Esophagus squamous epithelium (tissue), 5 donors: ENCODE results near the gene NCF2. TPM values are rescaled to one million over a fixed set of nuclear protein-coding genes. Genes with fewer than 3 reads are reported as not detected.
A peak's percentile ranks its signal among the peaks of the same experiment; 100 is the strongest.

Experiments
- DNase-seq: peaks from one replicate; lab custom pipeline; 2025; lab: John Stamatoyannopoulos, UW
- H3K27ac ChIP-seq, 4 donors: fragments of 200-600 bp; sonication (generic); one replicate each; pipeline ENCODE4 v1.5.1; 2016 to 2019; ENCODE audit warnings: mild to moderate bottlenecking in 1 of 4
- H3K27me3 ChIP-seq, 4 donors: fragments of 200-600 bp; sonication (generic); 1 replicate in 3 of 4; 2 replicates in 1 of 4; pipeline versions ENCODE4 v1.5.1 to v1.6.0; 2017 to 2021; ENCODE audit warnings: antibody characterized with exemption in 1 of 4
- H3K36me3 ChIP-seq, 3 donors: fragments of 200-600 bp; sonication (generic); one replicate each; pipeline ENCODE4 v1.5.1; 2016 to 2019
- H3K4me1 ChIP-seq, 3 donors: fragments of 200-600 bp; sonication (generic); one replicate each; pipeline ENCODE4 v1.5.1; 2017 to 2019
- H3K4me3 ChIP-seq, 4 donors: fragments of 200-600 bp; sonication (generic); 1 replicate in 3 of 4; 2 replicates in 1 of 4; pipeline ENCODE4 v1.5.1; 2016 to 2019; ENCODE audit warnings: mild to moderate bottlenecking in 2 of 4, moderate library complexity in 1 of 4
- H3K9me3 ChIP-seq, 3 donors: fragments of 200-600 bp; sonication (generic); one replicate each; pipeline ENCODE4 v1.5.1; 2016 to 2019
- CTCF ChIP-seq, 6 experiments: fragments of 450-650 bp in 4 of 6; fragments of 200-600 bp in 2 of 6; sonication (generic) in 2 of 6; IDR thresholded peaks; one replicate each; pipeline ENCODE4 v1.5.1; 2016 to 2019; ENCODE audit warnings: antibody characterized with exemption in 6 of 6, mild to moderate bottlenecking in 4 of 6, moderate library complexity in 4 of 6
- POLR2A ChIP-seq, 4 donors: fragments of 450-650 bp; IDR thresholded peaks; one replicate each; pipeline ENCODE4 v1.6.1; 2017; ENCODE audit warnings: antibody characterized with exemption in 4 of 4, mild to moderate bottlenecking in 4 of 4, moderate library complexity in 3 of 4
- WGBS, 2 donors: methylation state at CpG; one replicate each; pipeline ENCODE4 v1.1.5; 2018; 5-methylcytosine and 5-hydroxymethylcytosine counted together
- intact Hi-C: fragments of 100-400 bp; cut with DNase I; formaldehyde crosslinking; loops from one replicate; pipeline ENCODE4 v1.15.0; 2022
- total RNA-seq, 4 donors: library from RNA; depleted of rRNA; stranded (reverse); fragments of >200 nt; gene quantifications; one replicate each; pipeline ENCODE4 v1.1.0, GENCODE V29; 2016
- donor health status: DM: yes; HTN: yes; CAD: no.

NCF2 gene
- total RNA-seq, 4 donors from 2014 or later, result 8.1 to 23.1 (median 14.3) TPM

- no peak overlapping the region for H3K4me3 ChIP-seq
- peaks cover 6 to 34% (median 9%) of the 10 kb centered on the region in 3 donors for H3K4me1 ChIP-seq
- H3K9me3 ChIP-seq, result no peaks in the 10 kb centered on the region
- no peaks in the 10 kb centered on the region for H3K36me3 ChIP-seq
- intact Hi-C loops, result no loop called here
- DNase-seq, result no peak
- TF ChIP-seq POLR2A (IDR thresholded peaks at IDR 0.05) (no peak), CTCF (IDR thresholded peaks at IDR 0.05) (no peak)
- WGBS, 2 donors, result 100% methylated on average over 1 of the region's 1 CpG; no CpG with 5 or more reads in 1 of the 2 donors
- no peak overlapping the region for H3K27ac ChIP-seq
- H3K27me3 ChIP-seq, result no peaks in the 10 kb centered on the region
These were observed 3.8 kb downstream of the NCF2 start for GRCh38 chr1:183586455-183586854.

- Histone ChIP-seq H3K27me3 (no peaks in the 10 kb centered on the region), H3K4me1 (peaks cover 0 to 23% (median 3%) of the 10 kb centered on the region in 3 donors), H3K4me3 (no peak overlapping the region), H3K27ac (no peak overlapping the region), H3K9me3 (no peaks in the 10 kb centered on the region), H3K36me3 (no peaks in the 10 kb centered on the region)
- intact Hi-C loops, result no loop called here
- DNase-seq, result no peak
- TF ChIP-seq POLR2A (IDR thresholded peaks at IDR 0.05) (no peak), CTCF (IDR thresholded peaks at IDR 0.05) (no peak)
- 83 to 92% methylated on average over 2 to 3 of the region's 6 CpGs for WGBS, 2 donors
These were observed 5.2 kb downstream of the NCF2 start for GRCh38 chr1:183585038-183585437.

GRCh38 chr1:183584147-183584546 is 6.1 kb downstream of the NCF2 start:
- H3K4me1 ChIP-seq, result peaks cover 0 to 14% (median 0%) of the 10 kb centered on the region in 3 donors
- WGBS, 2 donors, result 63 to 80% methylated on average over 5 of the region's 5 CpGs
- no peaks in the 10 kb centered on the region for H3K9me3 ChIP-seq
- intact Hi-C loops, result no loop called here
- no peaks in the 10 kb centered on the region for H3K27me3 ChIP-seq
- H3K4me3 ChIP-seq, result no peak overlapping the region
- no peak overlapping the region for H3K27ac ChIP-seq
- no peaks in the 10 kb centered on the region for H3K36me3 ChIP-seq
- no peak for DNase-seq
- TF ChIP-seq CTCF (IDR thresholded peaks at IDR 0.05) (no peak), POLR2A (IDR thresholded peaks at IDR 0.05) (no peak)

GRCh38 chr1:183583466-183583865 is 6.8 kb downstream of the NCF2 start:
- H3K9me3 ChIP-seq, result no peaks in the 10 kb centered on the region
- 60 to 62% methylated on average over 6 of the region's 6 CpGs for WGBS, 2 donors
- intact Hi-C loops, result no loop called here
- H3K27me3 ChIP-seq, result no peaks in the 10 kb centered on the region
- TF ChIP-seq POLR2A (IDR thresholded peaks at IDR 0.05), result no peak
- TF ChIP-seq CTCF (IDR thresholded peaks at IDR 0.05), result no peak
- H3K4me3 ChIP-seq, result no peak overlapping the region
- peak overlapping the region in 1 of 4 donors; percentile 74 for H3K27ac ChIP-seq
- no peaks in the 10 kb centered on the region for H3K36me3 ChIP-seq
- DNase-seq, result no peak
- peaks cover 0 to 8% (median 0%) of the 10 kb centered on the region in 3 donors for H3K4me1 ChIP-seq

- peak overlapping the region in 1 of 4 donors; percentile 74 for H3K27ac ChIP-seq
- no peak overlapping the region for H3K4me3 ChIP-seq
- H3K36me3 ChIP-seq, result no peaks in the 10 kb centered on the region
- TF ChIP-seq CTCF (IDR thresholded peaks at IDR 0.05) (no peak), POLR2A (IDR thresholded peaks at IDR 0.05) (no peak)
- no peak for DNase-seq
- no peaks in the 10 kb centered on the region for H3K9me3 ChIP-seq
- 86 to 87% methylated on average over 9 to 12 of the region's 12 CpGs for WGBS, 2 donors
- no peaks in the 10 kb centered on the region for H3K27me3 ChIP-seq
- H3K4me1 ChIP-seq, result peaks cover 0 to 8% (median 0%) of the 10 kb centered on the region in 3 donors
- intact Hi-C loops, result no loop called here
These were observed 8.1 kb downstream of the NCF2 start for GRCh38 chr1:183582021-183582713.
